IMR-90 (cell line): ENCODE data around the gene C1QTNF1. TPM values are rescaled to one million over a fixed set of nuclear protein-coding genes. Genes with fewer than 3 reads are reported as not detected.

ENCODE experiments used
- ATAC-seq: fragments of 200-7000 bp; cut with Tn5 transposase; 2 replicates; pipeline ENCODE4 v1.9.1; 2020; ENCODE audit warnings: low read depth, mild to moderate bottlenecking, moderate library complexity
- BruUV-seq: library from RNA; stranded (reverse); fragments of 400-500 nt; replicated peaks from 2 replicates; lab custom pipeline; 2021; lab: Mats Ljungman, UMichigan
- CTCF ChIA-PET: fragments of 300-600 bp; formaldehyde crosslinking; extraction: SDS; loops from one replicate; lab custom pipeline; 2021; ENCODE audit warnings: antibody characterized with exemption; lab: Yijun Ruan, JAX
- POLR2A ChIA-PET: fragments of 300-600 bp; sonication (Branson Sonifier 250); formaldehyde crosslinking; loops from one replicate; lab custom pipeline; 2022; ENCODE audit warnings: antibody characterized with exemption; ENCODE audit not compliant: unreplicated experiment; lab: Charles Lee
- DNase-seq: peaks from one replicate; pipeline ENCODE4 v3.0.0; 2013
- H2AFZ ChIP-seq: replicated peaks from 2 replicates; pipeline ENCODE3; 2013; ENCODE audit warnings: low read length, mild to moderate bottlenecking; ENCODE audit not compliant: poor library complexity
- H2AK5ac ChIP-seq: 2 replicates; pipeline ENCODE4 v1.6.1; 2013; ENCODE audit warnings: low read depth, low read length, inconsistent platforms
- H2AK9ac ChIP-seq: replicated peaks from 2 replicates; pipeline ENCODE3; 2013; ENCODE audit warnings: mild to moderate bottlenecking, low read depth, low read length, moderate library complexity; ENCODE audit not compliant: poor library complexity
- H2BK120ac ChIP-seq: 2 replicates; pipeline ENCODE4 v1.6.1; 2013; ENCODE audit warnings: low read depth, low read length, inconsistent platforms
- H2BK15ac ChIP-seq: 3 replicates; pipeline ENCODE4 v1.6.1; 2013; ENCODE audit warnings: low read depth, low read length, inconsistent platforms
- H2BK20ac ChIP-seq: 2 replicates; pipeline ENCODE4 v1.6.1; 2013; ENCODE audit warnings: low read depth, mild to moderate bottlenecking, inconsistent platforms, low read length, moderate library complexity
- H2BK5ac ChIP-seq: 2 replicates; pipeline ENCODE4 v1.6.1; 2013; ENCODE audit warnings: mild to moderate bottlenecking, low read depth, low read length, inconsistent platforms; ENCODE audit not compliant: poor library complexity, severe bottlenecking
- H3K14ac ChIP-seq: replicated peaks from 2 replicates; pipeline ENCODE4 v1.6.1; 2013; ENCODE audit warnings: low read depth, low read length, inconsistent platforms
- H3K18ac ChIP-seq: 2 replicates; pipeline ENCODE4 v1.6.1; 2013; ENCODE audit warnings: low read depth, low read length, control low read depth
- H3K23ac ChIP-seq: 2 replicates; pipeline ENCODE4 v1.6.1; 2013; ENCODE audit warnings: low read depth, low read length, inconsistent platforms
- H3K27ac ChIP-seq: 2 replicates; pipeline ENCODE4 v1.5.1; 2013; ENCODE audit warnings: mild to moderate bottlenecking, control low read depth, low read length; ENCODE audit not compliant: insufficient read depth
- H3K27me3 ChIP-seq: 2 replicates; pipeline ENCODE4 v1.6.1; 2013; ENCODE audit warnings: low read length; ENCODE audit not compliant: control insufficient read depth, insufficient read depth
- H3K36me3 ChIP-seq: 2 replicates; pipeline ENCODE4 v1.6.1; 2013; ENCODE audit warnings: low read length, mixed read lengths; ENCODE audit not compliant: control insufficient read depth, insufficient read depth
- H3K4ac ChIP-seq: 2 replicates; pipeline ENCODE4 v1.6.1; 2013; ENCODE audit warnings: low read depth, low read length, inconsistent platforms
- H3K4me1 ChIP-seq: 2 replicates; pipeline ENCODE4 v1.6.1; 2013; ENCODE audit warnings: low read length, mixed read lengths; ENCODE audit not compliant: control insufficient read depth, insufficient read depth
- H3K4me2 ChIP-seq: 2 replicates; pipeline ENCODE4 v1.6.1; 2013; ENCODE audit warnings: low read depth, mild to moderate bottlenecking, control low read depth, low read length, moderate library complexity
- H3K4me3 ChIP-seq: 2 replicates; pipeline ENCODE4 v1.5.1; 2013; ENCODE audit warnings: low read depth, mild to moderate bottlenecking, control low read depth, low read length, moderate library complexity; ENCODE audit not compliant: insufficient read depth
- H3K56ac ChIP-seq: 2 replicates; pipeline ENCODE4 v1.6.1; 2013; ENCODE audit warnings: low read length, inconsistent platforms; ENCODE audit not compliant: insufficient read depth; ENCODE audit errors: extremely low read depth
- H3K79me1 ChIP-seq, 2 experiments: 2 replicates each; pipeline ENCODE4 v1.6.1; 2013; ENCODE audit warnings: low read length in 2 of 2, inconsistent platforms in 1 of 2, low read depth in 1 of 2
- H3K9ac ChIP-seq: 2 replicates; pipeline ENCODE4 v1.6.1; 2013; ENCODE audit warnings: low read depth, low read length, control low read depth
- H3K9me1 ChIP-seq: 2 replicates; pipeline ENCODE4 v1.6.1; 2013; ENCODE audit warnings: low read length, inconsistent platforms; ENCODE audit not compliant: insufficient read depth
- H3K9me3 ChIP-seq: 2 replicates; pipeline ENCODE4 v1.6.1; 2013; ENCODE audit warnings: low read length; ENCODE audit not compliant: control insufficient read depth, insufficient read depth
- H4K20me1 ChIP-seq: 2 replicates; pipeline ENCODE4 v1.6.1; 2013; ENCODE audit warnings: low read length, inconsistent platforms; ENCODE audit not compliant: insufficient read depth
- H4K5ac ChIP-seq: 2 replicates; pipeline ENCODE4 v1.6.1; 2013; ENCODE audit warnings: mild to moderate bottlenecking, low read depth, low read length, control low read depth
- H4K8ac ChIP-seq, 2 experiments: 2 replicates each; pipeline ENCODE4 v1.6.1; 2013; ENCODE audit warnings: low read depth in 2 of 2, low read length in 2 of 2, control low read depth in 1 of 2, inconsistent platforms in 1 of 2
- H4K91ac ChIP-seq: 2 replicates; pipeline ENCODE4 v1.6.1; 2013; ENCODE audit warnings: low read depth, low read length, inconsistent platforms; ENCODE audit not compliant: insufficient read depth
- CTCF ChIP-seq: conservative IDR thresholded peaks from 2 replicates; pipeline ENCODE4 v1.5.1; 2012; ENCODE audit warnings: mild to moderate bottlenecking, low read depth, low read length, improper control_type of control experiment
- ELK1 ChIP-seq: fragments of 150-350 bp; IDR thresholded peaks from 2 replicates; pipeline ENCODE4 v1.6.1; 2016; ENCODE audit warnings: low read depth, mild to moderate bottlenecking, low read length, moderate library complexity, borderline replicate concordance
- RAD21 ChIP-seq: IDR thresholded peaks from 2 replicates; pipeline ENCODE4 v1.6.1; 2012; ENCODE audit warnings: low read length, improper control_type of control experiment
- SMC3 ChIP-seq: fragments of 150-350 bp; IDR thresholded peaks from 2 replicates; pipeline ENCODE4 v1.6.1; 2016; ENCODE audit warnings: low read depth, mild to moderate bottlenecking, antibody characterized with exemption, low read length, moderate library complexity
- WGBS, 2 experiments: methylation state at CpG; one replicate each; pipeline versions ENCODE4 v1.1.5 to v1.1.7; 2013; ENCODE audit warnings: missing lambda C conversion rate in 2 of 2; ENCODE audit not compliant: insufficient read length in 1 of 2; ENCODE audit errors: extremely low coverage in 2 of 2; 5-methylcytosine and 5-hydroxymethylcytosine counted together
- dilution Hi-C: fragments of 300-500 bp; cut with HindIII; formaldehyde crosslinking; loops from one replicate; pipeline ENCODE4 v1.14.3; 2018; ENCODE audit warnings: low sequenced_read_pairs; ENCODE audit not compliant: unreplicated experiment
- in situ Hi-C: fragments of 300-500 bp; cut with MboI; formaldehyde crosslinking; loops from 3 replicates; pipeline ENCODE4 v1.14.3; 2019; ENCODE audit warnings: low sequenced_read_pairs, inconsistent platforms, mixed read lengths
- intact Hi-C: fragments of 100-400 bp; cut with micrococcal nuclease; formaldehyde crosslinking; loops from 2 replicates; pipeline ENCODE4 v1.10.0; 2022
- polyA plus RNA-seq, 3 experiments: library from polyadenylated mRNA; depleted of rRNA; stranded (reverse); fragments of >200 nt; gene quantifications; 2 replicates each; pipeline ENCODE4 v1.2.3, GENCODE V29; 2012; ENCODE audit warnings: low replicate concordance in 1 of 3
- total RNA-seq: library from RNA; depleted of rRNA; stranded (reverse); fragments of >200 nt; gene quantifications from 2 replicates; pipeline ENCODE4 v1.2.3, GENCODE V29; 2012

The C1QTNF1 gene
- total and polyA plus RNA-seq, 2 of the 4 experiments (the other 2 are of a cell fraction): 3.4 to 8.4 TPM

DNA sequence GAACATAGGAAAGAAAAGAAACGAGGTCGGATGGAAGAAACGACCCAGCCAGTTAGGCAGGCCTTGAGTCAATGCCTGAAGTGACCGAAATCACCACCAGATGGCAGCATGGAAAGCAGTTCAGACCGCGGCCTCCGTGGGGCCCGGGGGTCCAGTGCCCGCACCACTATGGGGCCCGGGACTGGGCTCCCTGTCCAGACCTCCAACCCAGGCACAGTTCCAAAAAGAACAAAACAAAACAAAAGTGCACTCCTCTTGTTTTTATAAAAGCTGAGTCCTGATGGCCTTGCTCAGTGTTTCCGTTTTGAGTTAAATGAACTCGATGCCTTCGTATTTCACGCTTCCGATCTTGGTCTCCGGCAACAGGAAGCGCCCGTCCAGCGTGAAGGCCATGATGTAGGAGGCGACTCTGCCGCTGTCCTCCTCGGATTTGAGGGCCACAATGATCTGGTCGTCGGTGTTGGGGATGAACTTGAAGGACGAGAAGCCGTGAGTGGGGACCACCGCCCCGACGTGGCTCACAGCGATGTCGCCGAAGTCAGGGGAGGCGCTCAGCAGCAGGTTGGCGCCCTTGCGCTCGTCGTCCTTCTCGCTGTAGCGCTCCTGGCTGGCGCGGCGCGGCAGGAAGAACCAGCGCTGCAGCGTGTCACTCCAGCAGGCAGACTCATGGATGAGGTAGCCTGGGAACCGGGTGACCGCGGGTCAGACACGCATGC lies 30.6 kb upstream of the C1QTNF1 start:
- H3K23ac ChIP-seq: no peak overlapping the region

More for the DNA sequence above, 30.6 kb upstream of the C1QTNF1 start:
- ATAC-seq (peak; percentile 87), DNase-seq (peak; percentile 41)
- Histone ChIP-seq H3K14ac (no peak overlapping the region), H3K9ac (0 out of 2 replicates have a peak overlapping the region, but pooled peaks have one; percentile 55), H2AFZ (no peak overlapping the region), H3K4ac (no peak overlapping the region), H3K4me2 (no peak overlapping the region), H4K8ac (no peak overlapping the region), H3K27ac (no peak overlapping the region), H2BK20ac (no peak overlapping the region), H3K4me3 (no peak overlapping the region), H2AK5ac (no peak overlapping the region), H4K5ac (no peak overlapping the region), H3K9me3 (no peaks in the 10 kb centered on the region), H2AK9ac (no peak overlapping the region), H2BK5ac (no peak overlapping the region), H3K27me3 (no peaks in the 10 kb centered on the region), H4K91ac (no peak overlapping the region), H3K18ac (no peak overlapping the region), H2BK15ac (no peak overlapping the region), H3K56ac (no peak overlapping the region), H3K4me1 (no peaks in the 10 kb centered on the region), H2BK120ac (no peak overlapping the region), H4K20me1 (peaks cover 27% of the 10 kb centered on the region), H3K79me1 (peaks cover 22 to 50% of the 10 kb centered on the region in 2 experiments), H3K36me3 (peaks cover 67% of the 10 kb centered on the region), H3K9me1 (no peaks in the 10 kb centered on the region)
- in situ Hi-C loops (no loop called here), intact Hi-C loops (no loop called here), dilution Hi-C loops (no loop called here)
- ChIA-PET CTCF (interaction anchor here (0.7 kb wide), 1 partner anchor 417 kb away, joined by 3 read pairs; no protein-coding TSS in a partner anchor), POLR2A (no interaction called here)
- TF ChIP-seq RAD21: peak; percentile 48
- TF ChIP-seq CTCF: peak; percentile 57
- TF ChIP-seq ELK1: no peak
- TF ChIP-seq SMC3: peak; percentile 55
- no TSS peak for BruUV-seq
- 80% methylated on average over 33 of the region's 49 CpGs; no CpG with 5 or more reads in 1 of the 2 experiments for WGBS, 2 experiments
